Liver (tissue), 9 donors: Measurements from ENCODE around the gene MBNL2. TPM values are rescaled to one million over a fixed set of nuclear protein-coding genes. Genes with fewer than 3 reads are reported as not detected.

ENCODE experiments used
- DNase-seq: peaks from one replicate; pipeline ENCODE4 v3.0.0-alpha.2; 2017; ENCODE audit warnings: low spot score
- H3K27ac ChIP-seq, 2 donors: one replicate each; pipeline ENCODE4 v1.7.0; 2013; ENCODE audit warnings: inconsistent platforms in 2 of 2, low read length in 2 of 2, control low read depth in 1 of 2, low read depth in 1 of 2, mild to moderate bottlenecking in 1 of 2
- H3K27me3 ChIP-seq, 4 donors: one replicate each; pipeline versions ENCODE4 v1.6.1 to v1.7.0; 2013; ENCODE audit warnings: low read length in 3 of 4, inconsistent platforms in 1 of 4, mild to moderate bottlenecking in 1 of 4, moderate library complexity in 1 of 4; ENCODE audit not compliant: control insufficient read depth in 4 of 4, insufficient read depth in 4 of 4
- H3K36me3 ChIP-seq, 4 donors: one replicate each; pipeline versions ENCODE4 v1.6.1 to v1.7.0; 2013; ENCODE audit warnings: low read length in 3 of 4, mild to moderate bottlenecking in 3 of 4, low read depth in 1 of 4, moderate library complexity in 1 of 4; ENCODE audit not compliant: control insufficient read depth in 4 of 4, insufficient read depth in 3 of 4
- H3K4me1 ChIP-seq, 4 donors: one replicate each; pipeline versions ENCODE4 v1.6.1 to v1.7.0; 2013; ENCODE audit warnings: low read length in 3 of 4, mild to moderate bottlenecking in 3 of 4, moderate library complexity in 1 of 4; ENCODE audit not compliant: control insufficient read depth in 4 of 4, insufficient read depth in 4 of 4
- H3K4me3 ChIP-seq, 3 donors: one replicate each; pipeline versions ENCODE4 v1.6.1 to v1.7.0; 2013; ENCODE audit warnings: low read length in 3 of 3, control low read depth in 1 of 3, low read depth in 1 of 3, mild to moderate bottlenecking in 1 of 3
- H3K9ac ChIP-seq, 2 donors: one replicate each; pipeline ENCODE4 v1.7.0; 2013; ENCODE audit warnings: low read length in 2 of 2, mild to moderate bottlenecking in 2 of 2, moderate library complexity in 2 of 2, control low read depth in 1 of 2, low read depth in 1 of 2
- H3K9me3 ChIP-seq, 4 donors: one replicate each; pipeline versions ENCODE4 v1.6.1 to v1.7.0; 2013; ENCODE audit warnings: low read length in 3 of 4; ENCODE audit not compliant: control insufficient read depth in 4 of 4
- EGR1 ChIP-seq, 2 donors: IDR thresholded peaks; 2 replicates each; pipeline ENCODE4 v1.6.1; 2016 to 2018; ENCODE audit warnings: antibody characterized with exemption in 2 of 2, low read depth in 2 of 2
- FOXA1 ChIP-seq: IDR thresholded peaks from 2 replicates; pipeline ENCODE4 v1.6.1; 2016; ENCODE audit warnings: antibody characterized with exemption
- FOXA2 ChIP-seq: IDR thresholded peaks from 2 replicates; pipeline ENCODE4 v1.6.1; 2016; ENCODE audit warnings: antibody characterized with exemption
- GABPA ChIP-seq, 2 donors: IDR thresholded peaks in 1 of 2; conservative IDR thresholded peaks in 1 of 2; 2 replicates each; pipeline ENCODE4 v1.6.1; 2016; ENCODE audit warnings: antibody characterized with exemption in 2 of 2, mild to moderate bottlenecking in 1 of 2, moderate library complexity in 1 of 2
- HNF4A ChIP-seq, 2 donors: conservative IDR thresholded peaks; 2 replicates each; pipeline ENCODE4 v1.6.1; 2016; ENCODE audit warnings: antibody characterized with exemption in 2 of 2, mild to moderate bottlenecking in 2 of 2
- HNF4G ChIP-seq: IDR thresholded peaks from 2 replicates; pipeline ENCODE4 v1.6.1; 2016; ENCODE audit warnings: antibody characterized with exemption
- JUND ChIP-seq, 2 donors: IDR thresholded peaks; 2 replicates each; pipeline ENCODE4 v1.6.1; 2016; ENCODE audit warnings: antibody characterized with exemption in 2 of 2
- NR2F2 ChIP-seq: IDR thresholded peaks from 2 replicates; pipeline ENCODE4 v1.6.1; 2016; ENCODE audit warnings: antibody characterized with exemption
- RAD21 ChIP-seq, 2 donors: IDR thresholded peaks; 2 replicates each; pipeline ENCODE4 v1.6.1; 2016; ENCODE audit warnings: antibody characterized with exemption in 2 of 2, mild to moderate bottlenecking in 2 of 2
- RXRA ChIP-seq, 2 donors: IDR thresholded peaks; 2 replicates each; pipeline ENCODE4 v1.6.1; 2017 to 2018; ENCODE audit warnings: antibody characterized with exemption in 2 of 2, mild to moderate bottlenecking in 1 of 2
- SP1 ChIP-seq: IDR thresholded peaks from 2 replicates; pipeline ENCODE4 v1.6.1; 2018; ENCODE audit warnings: antibody characterized with exemption, mild to moderate bottlenecking
- TAF1 ChIP-seq: conservative IDR thresholded peaks from 2 replicates; pipeline ENCODE4 v1.6.1; 2016; ENCODE audit warnings: antibody characterized with exemption, mild to moderate bottlenecking
- YY1 ChIP-seq: IDR thresholded peaks from 2 replicates; pipeline ENCODE4 v1.6.1; 2016; ENCODE audit warnings: antibody characterized with exemption, mild to moderate bottlenecking
- WGBS: extraction: QIAGEN DNeasy Blood & Tissue Kit; methylation state at CpG from one replicate; pipeline ENCODE4 v1.1.7; 2013; 5-methylcytosine and 5-hydroxymethylcytosine counted together
- polyA plus RNA-seq, 2 donors: library from polyadenylated mRNA; stranded (reverse) in 1 of 2; unstranded in 1 of 2; fragments of 200-250 nt in 1 of 2; fragments of >200 nt in 1 of 2; fragmentation: Nextera tagmentation in 1 of 2; extraction: Ambion mirVana in 1 of 2; gene quantifications; one replicate each; pipeline versions ENCODE4 v1.2.1 to v1.2.3, GENCODE V29; 2013 to 2015
- total RNA-seq, 2 donors: library from RNA; depleted of rRNA; stranded (reverse); fragments of >200 nt; gene quantifications; one replicate each; pipeline ENCODE4 v1.2.3, GENCODE V29; 2014
- TF ChIP-seq, protein P1 (sequence below): IDR thresholded peaks from 2 replicates; pipeline ENCODE4 v1.6.1; 2016; ENCODE audit warnings: antibody characterized with exemption, mild to moderate bottlenecking
- TF ChIP-seq, protein P2 (sequence below): IDR thresholded peaks from 2 replicates; pipeline ENCODE4 v1.6.1; 2016; ENCODE audit warnings: antibody characterized with exemption
- TF ChIP-seq, protein P3 (sequence below): IDR thresholded peaks from 2 replicates; pipeline ENCODE4 v1.6.1; 2016; ENCODE audit warnings: antibody characterized with exemption
- TF ChIP-seq, protein P4 (sequence below): IDR thresholded peaks from 2 replicates; pipeline ENCODE4 v1.6.1; 2016; ENCODE audit warnings: antibody characterized with exemption
- TF ChIP-seq, protein P5 (sequence below): fragments of 150-350 bp; IDR thresholded peaks from 2 replicates; pipeline ENCODE4 v1.5.1; 2017; ENCODE audit warnings: improper control_type of control experiment, low read depth, low read length; ENCODE audit not compliant: missing input control
- donor health status: healthy.
- donor health status: healthy.
- donor health status: healthy.
- donor health status: healthy.
- donor health status: healthy.

Gene MBNL2
- total and polyA plus RNA-seq, 4 donors: 16.0 to 49.6 (median 36.8) TPM

DNA sequence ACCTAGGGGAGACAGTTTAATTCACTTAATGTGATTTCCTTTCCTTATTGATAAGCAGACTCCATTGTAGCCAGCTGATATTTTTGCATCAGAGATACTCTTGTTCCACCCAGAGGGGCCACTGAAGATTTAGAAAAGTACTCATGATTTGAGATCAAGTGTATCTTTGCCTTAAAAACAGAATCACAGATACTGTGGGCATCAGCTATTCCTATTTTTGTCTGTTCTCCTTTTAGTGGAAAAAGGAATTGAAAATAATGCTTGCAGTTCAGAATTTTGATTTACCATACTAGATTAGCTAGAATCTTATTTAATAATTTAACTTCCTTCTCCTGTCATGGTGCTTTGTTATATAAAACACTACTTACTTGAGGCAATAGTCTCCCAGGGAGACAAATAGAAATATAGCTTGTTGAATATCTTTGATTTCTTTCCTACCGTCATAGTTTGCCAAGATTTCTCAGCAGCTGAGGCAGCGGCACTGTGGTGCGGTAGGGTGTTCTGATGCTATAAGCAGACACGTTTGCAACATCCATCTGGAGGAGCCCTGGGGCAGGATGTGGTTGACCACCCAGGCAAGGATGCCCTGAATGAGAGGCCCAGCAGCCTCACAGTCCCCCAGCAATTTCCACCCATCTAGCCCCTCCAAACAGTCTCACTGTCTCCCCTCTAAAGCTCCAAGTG is 164.8 kb downstream of the MBNL2 start:
- no peak for DNase-seq
- Histone ChIP-seq H3K9me3 (no peaks in the 10 kb centered on the region), H3K27me3 (no peaks in the 10 kb centered on the region), H3K4me3 (no peak overlapping the region), H3K36me3 (peaks cover 4 to 38% (median 24%) of the 10 kb centered on the region in 4 donors), H3K27ac (peak overlapping the region in 1 of 2 donors; percentile 4), H3K4me1 (no peaks in the 10 kb centered on the region), H3K9ac (no peak overlapping the region)
- 95% methylated on average over 4 of the region's 4 CpGs for WGBS
- TF ChIP-seq FOXA1 (no peak), TAF1 (no peak), HNF4A (conservative IDR thresholded peaks at IDR 0.05) (no peak), YY1 (no peak), FOXA2 (no peak), NR2F2 (no peak), RAD21 (IDR thresholded peaks at IDR 0.05) (no peak), GABPA (IDR thresholded peaks at IDR 0.05 in 1 of 2, conservative IDR thresholded peaks at IDR 0.05 in 1 of 2) (no peak), EGR1 (IDR thresholded peaks at IDR 0.05; ENCODE audit: low read depth in 2 of 2) (no peak), RXRA (IDR thresholded peaks at IDR 0.05) (no peak), JUND (IDR thresholded peaks at IDR 0.05) (no peak), SP1 (no peak), HNF4G (no peak)
- TF ChIP-seq, protein P1, sequence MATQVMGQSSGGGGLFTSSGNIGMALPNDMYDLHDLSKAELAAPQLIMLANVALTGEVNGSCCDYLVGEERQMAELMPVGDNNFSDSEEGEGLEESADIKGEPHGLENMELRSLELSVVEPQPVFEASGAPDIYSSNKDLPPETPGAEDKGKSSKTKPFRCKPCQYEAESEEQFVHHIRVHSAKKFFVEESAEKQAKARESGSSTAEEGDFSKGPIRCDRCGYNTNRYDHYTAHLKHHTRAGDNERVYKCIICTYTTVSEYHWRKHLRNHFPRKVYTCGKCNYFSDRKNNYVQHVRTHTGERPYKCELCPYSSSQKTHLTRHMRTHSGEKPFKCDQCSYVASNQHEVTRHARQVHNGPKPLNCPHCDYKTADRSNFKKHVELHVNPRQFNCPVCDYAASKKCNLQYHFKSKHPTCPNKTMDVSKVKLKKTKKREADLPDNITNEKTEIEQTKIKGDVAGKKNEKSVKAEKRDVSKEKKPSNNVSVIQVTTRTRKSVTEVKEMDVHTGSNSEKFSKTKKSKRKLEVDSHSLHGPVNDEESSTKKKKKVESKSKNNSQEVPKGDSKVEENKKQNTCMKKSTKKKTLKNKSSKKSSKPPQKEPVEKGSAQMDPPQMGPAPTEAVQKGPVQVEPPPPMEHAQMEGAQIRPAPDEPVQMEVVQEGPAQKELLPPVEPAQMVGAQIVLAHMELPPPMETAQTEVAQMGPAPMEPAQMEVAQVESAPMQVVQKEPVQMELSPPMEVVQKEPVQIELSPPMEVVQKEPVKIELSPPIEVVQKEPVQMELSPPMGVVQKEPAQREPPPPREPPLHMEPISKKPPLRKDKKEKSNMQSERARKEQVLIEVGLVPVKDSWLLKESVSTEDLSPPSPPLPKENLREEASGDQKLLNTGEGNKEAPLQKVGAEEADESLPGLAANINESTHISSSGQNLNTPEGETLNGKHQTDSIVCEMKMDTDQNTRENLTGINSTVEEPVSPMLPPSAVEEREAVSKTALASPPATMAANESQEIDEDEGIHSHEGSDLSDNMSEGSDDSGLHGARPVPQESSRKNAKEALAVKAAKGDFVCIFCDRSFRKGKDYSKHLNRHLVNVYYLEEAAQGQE: no peak
- TF ChIP-seq, protein P2, sequence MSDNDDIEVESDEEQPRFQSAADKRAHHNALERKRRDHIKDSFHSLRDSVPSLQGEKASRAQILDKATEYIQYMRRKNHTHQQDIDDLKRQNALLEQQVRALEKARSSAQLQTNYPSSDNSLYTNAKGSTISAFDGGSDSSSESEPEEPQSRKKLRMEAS: no peak
- TF ChIP-seq, protein P3, sequence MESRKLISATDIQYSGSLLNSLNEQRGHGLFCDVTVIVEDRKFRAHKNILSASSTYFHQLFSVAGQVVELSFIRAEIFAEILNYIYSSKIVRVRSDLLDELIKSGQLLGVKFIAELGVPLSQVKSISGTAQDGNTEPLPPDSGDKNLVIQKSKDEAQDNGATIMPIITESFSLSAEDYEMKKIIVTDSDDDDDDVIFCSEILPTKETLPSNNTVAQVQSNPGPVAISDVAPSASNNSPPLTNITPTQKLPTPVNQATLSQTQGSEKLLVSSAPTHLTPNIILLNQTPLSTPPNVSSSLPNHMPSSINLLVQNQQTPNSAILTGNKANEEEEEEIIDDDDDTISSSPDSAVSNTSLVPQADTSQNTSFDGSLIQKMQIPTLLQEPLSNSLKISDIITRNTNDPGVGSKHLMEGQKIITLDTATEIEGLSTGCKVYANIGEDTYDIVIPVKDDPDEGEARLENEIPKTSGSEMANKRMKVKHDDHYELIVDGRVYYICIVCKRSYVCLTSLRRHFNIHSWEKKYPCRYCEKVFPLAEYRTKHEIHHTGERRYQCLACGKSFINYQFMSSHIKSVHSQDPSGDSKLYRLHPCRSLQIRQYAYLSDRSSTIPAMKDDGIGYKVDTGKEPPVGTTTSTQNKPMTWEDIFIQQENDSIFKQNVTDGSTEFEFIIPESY: no peak
- TF ChIP-seq, protein P4, sequence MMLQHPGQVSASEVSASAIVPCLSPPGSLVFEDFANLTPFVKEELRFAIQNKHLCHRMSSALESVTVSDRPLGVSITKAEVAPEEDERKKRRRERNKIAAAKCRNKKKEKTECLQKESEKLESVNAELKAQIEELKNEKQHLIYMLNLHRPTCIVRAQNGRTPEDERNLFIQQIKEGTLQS: no peak
- TF ChIP-seq, protein P5, sequence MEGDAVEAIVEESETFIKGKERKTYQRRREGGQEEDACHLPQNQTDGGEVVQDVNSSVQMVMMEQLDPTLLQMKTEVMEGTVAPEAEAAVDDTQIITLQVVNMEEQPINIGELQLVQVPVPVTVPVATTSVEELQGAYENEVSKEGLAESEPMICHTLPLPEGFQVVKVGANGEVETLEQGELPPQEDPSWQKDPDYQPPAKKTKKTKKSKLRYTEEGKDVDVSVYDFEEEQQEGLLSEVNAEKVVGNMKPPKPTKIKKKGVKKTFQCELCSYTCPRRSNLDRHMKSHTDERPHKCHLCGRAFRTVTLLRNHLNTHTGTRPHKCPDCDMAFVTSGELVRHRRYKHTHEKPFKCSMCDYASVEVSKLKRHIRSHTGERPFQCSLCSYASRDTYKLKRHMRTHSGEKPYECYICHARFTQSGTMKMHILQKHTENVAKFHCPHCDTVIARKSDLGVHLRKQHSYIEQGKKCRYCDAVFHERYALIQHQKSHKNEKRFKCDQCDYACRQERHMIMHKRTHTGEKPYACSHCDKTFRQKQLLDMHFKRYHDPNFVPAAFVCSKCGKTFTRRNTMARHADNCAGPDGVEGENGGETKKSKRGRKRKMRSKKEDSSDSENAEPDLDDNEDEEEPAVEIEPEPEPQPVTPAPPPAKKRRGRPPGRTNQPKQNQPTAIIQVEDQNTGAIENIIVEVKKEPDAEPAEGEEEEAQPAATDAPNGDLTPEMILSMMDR: no peak
